Measurements from ENCODE around the gene MTM1.

MTM1 gene

DNA sequence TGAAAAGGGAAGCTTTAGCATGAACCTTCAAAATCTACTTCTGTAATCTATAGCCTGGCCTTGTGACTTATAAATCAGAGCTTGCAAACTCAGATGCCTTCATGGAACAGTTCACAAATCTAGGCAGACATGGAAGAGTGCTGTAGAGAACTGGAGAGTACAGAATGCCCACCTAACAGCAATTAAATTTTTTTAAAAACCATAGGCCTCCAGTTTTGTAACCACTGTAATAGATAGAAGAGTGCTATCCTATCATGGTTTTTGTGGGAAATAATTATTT lies 135.2 kb downstream of the MTM1 start:
- no peak for DNase-seq (ENCODE audit: low read depth in 1 of 2, low spot score in 1 of 2)

DNA sequence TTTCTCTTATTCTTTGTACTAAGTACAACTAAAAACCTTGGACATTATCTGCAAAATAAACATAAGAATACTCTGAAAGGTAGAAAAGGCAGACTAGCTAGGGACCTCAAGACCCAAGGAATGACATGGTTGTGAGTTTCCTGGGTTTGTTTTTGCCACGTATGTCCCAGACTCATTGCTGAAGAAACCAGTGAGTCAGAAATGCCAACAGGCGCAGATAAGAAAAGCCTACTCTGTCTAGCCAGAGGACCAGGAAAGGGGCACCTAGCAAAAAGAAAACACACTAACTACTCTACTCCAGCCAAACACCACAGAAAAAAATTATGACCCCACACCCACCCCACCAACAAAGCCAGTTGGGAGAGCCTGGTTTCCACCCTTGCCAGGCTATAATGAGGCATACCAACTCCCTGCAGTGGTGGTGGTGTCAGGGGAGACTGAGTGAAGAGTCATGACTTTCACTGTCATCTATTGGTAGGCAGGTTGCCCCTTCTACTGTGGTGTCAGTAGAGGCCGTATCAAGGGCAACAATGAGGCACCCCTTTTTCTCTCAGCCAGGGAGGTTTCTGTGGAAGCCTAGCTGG lies 135.7 kb downstream of the MTM1 start:
- DNase-seq (ENCODE audit: low read depth in 1 of 2, low spot score in 1 of 2) = no peak

DNA sequence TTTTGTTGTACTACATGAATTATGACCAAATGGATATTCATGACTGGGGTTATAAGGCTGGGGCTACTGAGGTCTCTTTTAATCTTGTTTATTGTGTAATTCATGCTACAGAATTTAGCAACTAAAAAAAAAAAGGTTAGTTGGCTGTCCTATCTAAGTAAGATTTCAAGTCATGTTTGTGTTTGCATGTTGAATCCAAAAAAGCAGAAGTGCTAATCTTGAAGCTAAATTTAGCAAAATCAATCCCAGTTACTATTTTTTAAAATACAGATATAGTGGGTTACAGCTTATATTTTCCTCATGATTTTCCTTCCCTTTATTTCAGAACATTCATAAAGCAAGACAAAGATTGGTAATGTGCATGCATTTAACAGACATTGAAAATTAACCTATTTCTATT lies 144.2 kb downstream of the MTM1 start:
- DNase-seq (ENCODE audit: low read depth in 1 of 2, low spot score in 1 of 2) = no peak

DNA sequence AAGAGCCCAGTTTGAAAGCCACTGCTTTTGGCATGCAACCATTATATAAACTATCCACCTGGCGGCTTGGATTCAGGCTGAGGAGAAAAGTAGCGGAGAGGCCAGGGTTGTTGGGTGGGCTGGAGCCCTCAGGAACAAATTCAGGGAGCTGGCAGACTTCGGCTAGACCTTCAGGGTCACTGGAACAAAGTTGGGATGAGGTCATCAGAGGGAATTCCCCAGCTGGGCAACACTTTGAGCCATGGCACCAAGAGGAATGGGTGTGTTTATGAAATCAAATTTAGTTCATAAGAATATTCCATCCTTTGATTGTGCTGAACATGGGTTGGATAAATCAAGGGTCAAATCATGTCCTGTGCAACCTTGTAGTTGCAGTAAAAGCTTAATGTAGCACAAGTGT lies 146.8 kb downstream of the MTM1 start:
- DNase-seq (ENCODE audit: low read depth in 1 of 2, low spot score in 1 of 2) = no peak

DNA sequence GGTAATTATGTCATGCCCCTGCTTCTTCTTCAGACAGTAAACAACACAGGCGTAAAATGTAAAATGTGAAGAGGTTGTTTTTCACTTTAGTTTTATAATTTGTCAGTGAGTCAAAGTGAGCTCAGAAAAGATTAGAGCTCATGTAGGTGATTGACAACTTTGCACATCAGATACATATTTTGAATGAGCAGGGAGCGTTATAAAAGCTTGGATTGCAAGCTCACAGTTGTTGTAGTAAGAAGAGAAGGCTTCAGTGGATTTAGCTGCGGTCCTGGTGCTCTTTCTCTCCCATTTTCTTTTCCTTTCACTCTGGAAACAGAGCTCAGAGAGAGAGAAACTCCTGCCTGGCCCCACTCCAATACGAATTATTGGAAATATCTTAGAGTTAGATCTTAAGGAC lies 151.2 kb downstream of the MTM1 start:
- DNase-seq (ENCODE audit: low read depth in 1 of 2, low spot score in 1 of 2) = no peak
